ENCODE data around the gene FMNL3. TPM values are rescaled to one million over a fixed set of nuclear protein-coding genes. Genes with fewer than 3 reads are reported as not detected.

Gene FMNL3
- total RNA-seq, 2 experiments from 2014 or later = 31.2 to 31.9 TPM

Other genes with a start within 250 kb of the FMNL3 start
- 1 to 10 TPM; 1.2 to 1.3 TPM for gene KCNH3, start 168.4 kb downstream of the FMNL3 start, total RNA-seq
- gene MCRS1, start 139.3 kb downstream of the FMNL3 start, total RNA-seq = 10 to 100 TPM; 52.3 to 56.8 TPM
- not detected for gene FAM186B, start 101.8 kb downstream of the FMNL3 start, total RNA-seq
- 1 to 10 TPM; 6.2 to 8.9 TPM for gene PRPF40B, start 83.8 kb downstream of the FMNL3 start, total RNA-seq
- 100 to 1,000 TPM; 481 to 486 TPM for gene TMBIM6, start 34.2 kb upstream of the FMNL3 start, total RNA-seq
- 1 to 10 TPM; 2.9 to 3.0 TPM for gene NCKAP5L, start 121.0 kb upstream of the FMNL3 start, total RNA-seq
- gene BCDIN3D, start 135.7 kb upstream of the FMNL3 start, total RNA-seq = 1 to 10 TPM; 5.8 to 6.1 TPM
- 1 to 10 TPM; 1.7 to 2.1 TPM for gene FAIM2, start 196.5 kb upstream of the FMNL3 start, total RNA-seq
- gene AQP2, start 243.3 kb upstream of the FMNL3 start, total RNA-seq = not detected

Measured in activated CD4-positive, alpha-beta memory T cell treated with anti-CD3 and anti-CD28 coated beads for 36 hours (primary cell).